Dermis microvascular lymphatic vessel endothelial cell (primary cell): Measurements from ENCODE around the gene LVRN. TPM values are rescaled to one million over a fixed set of nuclear protein-coding genes. Genes with fewer than 3 reads are reported as not detected.

ENCODE experiments used
- total RNA-seq: library from RNA; depleted of rRNA; stranded (reverse); fragments of >200 nt; gene quantifications from 2 replicates; pipeline ENCODE4 v1.2.1, GENCODE V29; 2014

The LVRN gene
- total RNA-seq, 1 donor from 2014 or later: 0.13 TPM

Other genes with a start within 250 kb of the LVRN start
- gene CDO1, start 145.8 kb upstream of the LVRN start, total RNA-seq: 1.6 and 3.6 TPM in 2 replicates
- 19.9 and 34.3 TPM in 2 replicates for gene ATG12, start 120.9 kb upstream of the LVRN start, total RNA-seq
- 50.3 and 61.9 TPM in 2 replicates for gene AP3S1, start 120.5 kb upstream of the LVRN start, total RNA-seq
- under 0.01 and 0.13 TPM in 2 replicates for gene ARL14EPL, start 70.0 kb downstream of the LVRN start, total RNA-seq
- gene COMMD10, start 122.5 kb downstream of the LVRN start, total RNA-seq: 37.7 and 38.2 TPM in 2 replicates